GM23338 (cell line): ENCODE results near the gene HNRNPR.

Experiments used
- CREB1 ChIP-seq: fragments of 250-450 bp; sonication (Bioruptor Pico); IDR thresholded peaks from 2 replicates; pipeline ENCODE4 v1.5.0; 2020; ENCODE audit warnings: low read depth, mild to moderate bottlenecking, moderate library complexity
- CTCF ChIP-seq, 2 experiments: fragments of 200-600 bp in 1 of 2; sonication (generic) in 1 of 2; conservative IDR thresholded peaks; 2 replicates each; pipeline versions ENCODE4 v1.5.1 to v1.6.1; 2016 to 2017; ENCODE audit warnings: antibody characterized with exemption in 2 of 2, low read depth in 2 of 2, mild to moderate bottlenecking in 2 of 2, moderate library complexity in 1 of 2
- ETS1 ChIP-seq: IDR thresholded peaks from 2 replicates; pipeline ENCODE4 v1.6.1; 2016; ENCODE audit warnings: antibody characterized with exemption
- EZH2 ChIP-seq: fragments of 200-600 bp; sonication (generic); IDR thresholded peaks from one replicate; pipeline ENCODE4 v1.8.0; 2017; ENCODE audit warnings: antibody characterized with exemption, mild to moderate bottlenecking, low read depth; ENCODE audit not compliant: unreplicated experiment
- EZH2phosphoT487 ChIP-seq: fragments of 200-600 bp; sonication (generic); IDR thresholded peaks from one replicate; pipeline ENCODE4 v1.8.1; 2018; ENCODE audit warnings: antibody characterized with exemption; ENCODE audit not compliant: unreplicated experiment
- JUNB ChIP-seq: IDR thresholded peaks from one replicate; pipeline ENCODE4 v1.6.1; 2016; ENCODE audit warnings: antibody characterized with exemption; ENCODE audit not compliant: unreplicated experiment
- NANOG ChIP-seq: IDR thresholded peaks from 2 replicates; pipeline ENCODE4 v1.6.1; 2016; ENCODE audit warnings: antibody characterized with exemption, borderline replicate concordance
- POLR2AphosphoS5 ChIP-seq: IDR thresholded peaks from 2 replicates; pipeline ENCODE4 v1.6.1; 2016; ENCODE audit warnings: antibody characterized with exemption, low read depth
- REST ChIP-seq: IDR thresholded peaks from one replicate; pipeline ENCODE4 v1.6.1; 2018; ENCODE audit warnings: antibody characterized with exemption; ENCODE audit not compliant: unreplicated experiment
- STAT1 ChIP-seq: IDR thresholded peaks from one replicate; pipeline ENCODE4 v1.6.1; 2016; ENCODE audit warnings: antibody characterized with exemption; ENCODE audit not compliant: unreplicated experiment
- ZNF114 ChIP-seq: fragments of 250-450 bp; sonication (Bioruptor Pico); IDR thresholded peaks from 2 replicates; pipeline ENCODE4 v1.5.0; 2020; ENCODE audit warnings: mild to moderate bottlenecking, moderate library complexity
- ZNF331 ChIP-seq: fragments of 250-450 bp; sonication (Bioruptor Pico); IDR thresholded peaks from 2 replicates; pipeline ENCODE4 v1.5.0; 2020; ENCODE audit warnings: low read depth, mild to moderate bottlenecking, moderate library complexity

DNA sequence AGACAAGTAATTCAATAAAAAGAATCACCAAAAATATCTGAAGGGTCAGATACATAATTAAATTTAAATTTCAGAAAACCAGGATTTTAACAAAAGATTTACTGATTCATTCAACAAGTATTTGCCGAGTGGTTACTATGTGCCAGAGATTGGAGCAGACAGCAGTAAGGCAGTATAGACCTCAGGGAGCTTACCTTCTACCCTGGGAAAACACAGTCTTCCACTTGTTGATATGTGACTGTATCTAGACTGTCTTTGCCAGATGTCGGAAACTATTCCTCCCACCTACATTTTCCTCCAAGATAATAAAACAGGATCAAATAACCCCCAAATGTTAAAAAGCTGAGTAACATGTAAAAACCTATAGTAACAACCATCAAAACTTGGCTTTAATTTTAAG, 6.2 kb downstream of the HNRNPR start:
- no peak for TF ChIP-seq EZH2
- no peak for TF ChIP-seq CTCF (conservative IDR thresholded peaks at IDR 0.05; ENCODE audit: low read depth in 2 of 2)
- no peak for TF ChIP-seq REST
- no peak for TF ChIP-seq JUNB
- TF ChIP-seq CREB1, result no peak
- no peak for TF ChIP-seq POLR2AphosphoS5
- no peak for TF ChIP-seq NANOG
- no peak for TF ChIP-seq ZNF331 (CRISPR knock-in tag)
- TF ChIP-seq EZH2phosphoT487, result no peak
- TF ChIP-seq ETS1, result no peak
- no peak for TF ChIP-seq STAT1
- TF ChIP-seq ZNF114 (CRISPR knock-in tag), result no peak
